Coronary artery (tissue), 2 donors: Measurements from ENCODE around the gene ZNF385A.
A peak's percentile ranks its signal among the peaks of the same experiment; 100 is the strongest.

Experiments
- DNase-seq: peaks from one replicate; pipeline ENCODE4 v3.0.0-alpha.2; 2017; ENCODE audit warnings: low spot score
- H3K27ac ChIP-seq, 2 donors: fragments of 200-600 bp; sonication (generic); one replicate each; pipeline ENCODE4 v1.5.1; 2016 to 2019
- H3K4me3 ChIP-seq: fragments of 200-600 bp; sonication (generic); 2 replicates; pipeline ENCODE4 v1.5.1; 2016; ENCODE audit warnings: mild to moderate bottlenecking, moderate library complexity
- TF ChIP-seq, protein P1 (sequence below): fragments of 200-600 bp; sonication (generic); IDR thresholded peaks from one replicate; pipeline ENCODE4 v1.5.1; 2019; ENCODE audit warnings: antibody characterized with exemption

The ZNF385A gene

GRCh38 chr12:54397157-54397556 is 12.6 kb upstream of the ZNF385A start:
- TF ChIP-seq, protein P1, sequence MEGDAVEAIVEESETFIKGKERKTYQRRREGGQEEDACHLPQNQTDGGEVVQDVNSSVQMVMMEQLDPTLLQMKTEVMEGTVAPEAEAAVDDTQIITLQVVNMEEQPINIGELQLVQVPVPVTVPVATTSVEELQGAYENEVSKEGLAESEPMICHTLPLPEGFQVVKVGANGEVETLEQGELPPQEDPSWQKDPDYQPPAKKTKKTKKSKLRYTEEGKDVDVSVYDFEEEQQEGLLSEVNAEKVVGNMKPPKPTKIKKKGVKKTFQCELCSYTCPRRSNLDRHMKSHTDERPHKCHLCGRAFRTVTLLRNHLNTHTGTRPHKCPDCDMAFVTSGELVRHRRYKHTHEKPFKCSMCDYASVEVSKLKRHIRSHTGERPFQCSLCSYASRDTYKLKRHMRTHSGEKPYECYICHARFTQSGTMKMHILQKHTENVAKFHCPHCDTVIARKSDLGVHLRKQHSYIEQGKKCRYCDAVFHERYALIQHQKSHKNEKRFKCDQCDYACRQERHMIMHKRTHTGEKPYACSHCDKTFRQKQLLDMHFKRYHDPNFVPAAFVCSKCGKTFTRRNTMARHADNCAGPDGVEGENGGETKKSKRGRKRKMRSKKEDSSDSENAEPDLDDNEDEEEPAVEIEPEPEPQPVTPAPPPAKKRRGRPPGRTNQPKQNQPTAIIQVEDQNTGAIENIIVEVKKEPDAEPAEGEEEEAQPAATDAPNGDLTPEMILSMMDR, result no peak
- DNase-seq, result no peak
- no peak overlapping the region for H3K4me3 ChIP-seq
- H3K27ac ChIP-seq, result no peak overlapping the region

DNA sequence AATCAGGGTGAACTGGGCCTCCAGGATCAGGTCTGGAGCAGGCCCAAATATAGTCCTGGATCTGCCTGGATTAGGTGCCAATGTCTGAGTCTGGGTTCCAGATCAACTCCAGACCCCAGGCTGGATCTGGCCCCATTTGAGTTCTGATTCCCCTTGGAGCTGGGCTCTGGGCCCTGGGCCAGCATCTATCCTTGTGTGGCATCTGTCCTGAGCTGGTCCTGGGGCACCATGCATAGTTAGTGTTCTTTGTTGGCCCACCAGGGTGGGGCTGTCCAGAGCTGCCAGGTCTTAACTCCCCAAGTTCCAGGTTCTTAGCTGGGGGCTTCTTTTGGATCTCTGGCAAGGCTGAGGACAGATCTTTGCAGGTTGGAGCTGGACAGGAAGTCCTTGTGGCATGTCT is 11.0 kb upstream of the ZNF385A start:
- no peak overlapping the region for H3K4me3 ChIP-seq
- no peak overlapping the region for H3K27ac ChIP-seq

DNA sequence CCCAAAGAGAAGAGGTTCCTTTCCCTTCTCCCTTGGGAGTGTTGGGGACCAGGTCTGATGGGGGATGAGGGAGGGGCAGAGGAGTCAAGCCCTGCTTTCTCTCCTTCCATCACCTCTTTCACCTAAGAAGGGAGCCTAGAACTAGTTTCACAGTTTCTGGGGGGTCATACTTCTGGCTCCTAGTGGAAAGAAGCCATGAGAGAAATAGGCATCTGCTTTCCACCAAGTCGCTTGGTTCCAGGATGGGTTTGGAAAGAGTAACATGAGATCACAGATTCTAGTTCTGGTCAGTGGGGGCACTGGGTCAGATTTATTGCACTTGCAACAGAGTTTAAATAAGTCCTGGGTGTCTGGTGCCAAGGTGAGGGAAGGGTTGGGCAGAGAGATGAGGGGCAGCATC is 10.5 kb upstream of the ZNF385A start:
- Histone ChIP-seq H3K4me3 (no peak overlapping the region), H3K27ac (no peak overlapping the region)
- DNase-seq, result no peak
- TF ChIP-seq, protein P1, result no peak

More for the DNA sequence above, 11.0 kb upstream of the ZNF385A start:
- DNase-seq, result no peak
- TF ChIP-seq, protein P1, result no peak

- Histone ChIP-seq H3K4me3 (no peak overlapping the region), H3K27ac (no peak overlapping the region)
- DNase-seq, result no peak
- TF ChIP-seq, protein P1, result peak; percentile 68
These were observed 9.8 kb upstream of the ZNF385A start for GRCh38 chr12:54394281-54394719.

DNA sequence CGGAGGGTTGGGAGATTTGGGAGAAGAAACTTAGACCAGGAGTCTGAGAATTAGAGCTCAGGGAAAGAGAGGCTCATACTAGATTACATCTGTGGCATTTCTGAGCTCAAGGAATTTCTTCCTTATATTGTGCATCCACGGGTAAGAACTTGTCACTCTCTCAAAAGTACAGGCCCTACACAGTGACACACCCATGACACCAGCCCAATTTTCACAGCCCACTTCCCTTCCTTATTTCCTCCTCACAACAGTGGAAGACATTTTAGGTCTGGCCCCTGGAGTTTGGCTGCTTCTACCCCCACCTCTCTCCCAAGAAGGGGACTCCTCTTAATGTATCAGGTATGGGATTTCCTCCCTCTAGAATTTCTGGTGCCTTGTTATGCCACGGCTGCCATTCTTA is 9.2 kb upstream of the ZNF385A start:
- Histone ChIP-seq H3K27ac (no peak overlapping the region), H3K4me3 (no peak overlapping the region)
- TF ChIP-seq, protein P1, result no peak
- DNase-seq, result no peak

DNA sequence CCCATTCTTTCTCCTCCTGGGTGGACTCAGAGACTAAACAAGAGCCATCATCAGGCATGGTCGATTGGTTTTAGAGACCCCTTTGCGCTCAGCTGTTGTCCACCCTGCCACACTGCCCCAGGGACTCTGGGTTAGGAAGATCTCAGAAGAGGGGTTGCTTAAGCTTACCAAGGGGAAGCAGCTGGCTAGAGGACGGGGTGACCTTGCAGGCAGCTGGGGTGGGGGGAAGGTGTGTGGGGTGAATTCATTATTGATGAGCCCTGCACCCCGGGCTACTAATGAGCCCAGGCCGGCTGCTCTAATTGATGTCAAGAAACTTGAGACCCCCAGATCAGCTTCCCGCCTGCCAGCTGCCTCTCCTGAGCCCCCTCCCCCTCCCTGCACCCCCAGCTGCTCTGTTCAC is 8.7 kb upstream of the ZNF385A start:
- Histone ChIP-seq H3K27ac (no peak overlapping the region), H3K4me3 (no peak overlapping the region)
- DNase-seq, result no peak
- TF ChIP-seq, protein P1, result no peak

GRCh38 chr12:54392485-54393206 is 8.1 kb upstream of the ZNF385A start:
- Histone ChIP-seq H3K27ac (no peak overlapping the region), H3K4me3 (no peak overlapping the region)
- no peak for DNase-seq
- TF ChIP-seq, protein P1, result no peak
